ENCODE measurements around the gene KCNMA1. TPM values are rescaled to one million over a fixed set of nuclear protein-coding genes. Genes with fewer than 3 reads are reported as not detected.

Gene KCNMA1
- total RNA-seq, 4 donors from 2014 or later, result 68.4 to 170 (median 119) TPM

- Histone ChIP-seq H3K4me1 (peaks cover 0 to 30% (median 4%) of the 10 kb centered on the region in 4 donors), H3K4me3 (no peak overlapping the region), H3K27ac (peak overlapping the region in 3 of 4 donors; percentile 30 to 36 (median 34)), H3K36me3 (no peaks in the 10 kb centered on the region), H3K9me3 (no peaks in the 10 kb centered on the region), H3K27me3 (peaks cover 3% of the 10 kb centered on the region)
- in situ Hi-C loops (cut with MboI; ENCODE audit: low pct_ligation_motif_present in 1 of 4, low pct_unique_long_range_greater_than_20kb in 1 of 4, low sequenced_read_pairs in 3 of 4) (loop anchor here in 1 of 4 donors (25.0 kb wide), 1 partner anchor 217 kb away; no protein-coding TSS in a partner anchor), intact Hi-C loops (cut with DNase I; ENCODE audit: low total_unique reads) (no loop called here)
- no peak for DNase-seq
- TF ChIP-seq POLR2AphosphoS5 (IDR thresholded peaks at IDR 0.05) (no peak), POLR2A (IDR thresholded peaks at IDR 0.05) (no peak), CTCF (IDR thresholded peaks at IDR 0.05) (no peak), EP300 (IDR thresholded peaks at IDR 0.05; ENCODE audit: low read depth) (no peak)
- 74 to 77% methylated on average over 3 to 8 of the region's 8 CpGs for WGBS, 2 donors (ENCODE audit: low coverage in 1 of 2)
Observed at GRCh38 chr10:77628906-77629730, 8.5 kb downstream of the KCNMA1 start.

- Histone ChIP-seq H3K9me3 (no peaks in the 10 kb centered on the region), H3K27ac (peak overlapping the region in 2 of 4 donors; percentile 44 to 54), H3K36me3 (no peaks in the 10 kb centered on the region), H3K4me3 (no peak overlapping the region), H3K27me3 (no peaks in the 10 kb centered on the region), H3K4me1 (peaks cover 0 to 44% (median 6%) of the 10 kb centered on the region in 4 donors)
- in situ Hi-C loops (cut with MboI; ENCODE audit: low pct_ligation_motif_present in 1 of 4, low pct_unique_long_range_greater_than_20kb in 1 of 4, low sequenced_read_pairs in 3 of 4) (loop anchor here in 1 of 4 donors (25.0 kb wide), 1 partner anchor 214 kb away; no protein-coding TSS in a partner anchor), intact Hi-C loops (cut with DNase I; ENCODE audit: low total_unique reads) (no loop called here)
- DNase-seq, result no peak
- WGBS, 2 donors (ENCODE audit: low coverage in 1 of 2), result 60 to 70% methylated on average over 8 of the region's 8 CpGs
- TF ChIP-seq EP300 (IDR thresholded peaks at IDR 0.05; ENCODE audit: low read depth) (no peak), POLR2A (IDR thresholded peaks at IDR 0.05) (no peak), CTCF (IDR thresholded peaks at IDR 0.05) (no peak), POLR2AphosphoS5 (IDR thresholded peaks at IDR 0.05) (no peak)
Observed at GRCh38 chr10:77626266-77626935, 11.2 kb downstream of the KCNMA1 start.

- in situ Hi-C loops (cut with MboI; ENCODE audit: low pct_ligation_motif_present in 1 of 4, low pct_unique_long_range_greater_than_20kb in 1 of 4, low sequenced_read_pairs in 3 of 4), result loop anchor here in 1 of 4 donors (25.0 kb wide), 1 partner anchor 213 kb away; no protein-coding TSS in a partner anchor
- intact Hi-C loops (cut with DNase I; ENCODE audit: low total_unique reads), result no loop called here
- DNase-seq, result no peak
- no peaks in the 10 kb centered on the region for H3K36me3 ChIP-seq
- peak overlapping the region in 2 of 4 donors; percentile 44 to 54 for H3K27ac ChIP-seq
- 50 to 62% methylated on average over 3 of the region's 3 CpGs for WGBS, 2 donors (ENCODE audit: low coverage in 1 of 2)
- no peaks in the 10 kb centered on the region for H3K9me3 ChIP-seq
- no peak for TF ChIP-seq CTCF (IDR thresholded peaks at IDR 0.05)
- no peak for TF ChIP-seq POLR2AphosphoS5 (IDR thresholded peaks at IDR 0.05)
- TF ChIP-seq EP300 (IDR thresholded peaks at IDR 0.05; ENCODE audit: low read depth), result no peak
- TF ChIP-seq POLR2A (IDR thresholded peaks at IDR 0.05), result no peak
- H3K4me1 ChIP-seq, result peaks cover 0 to 38% (median 5%) of the 10 kb centered on the region in 4 donors
- no peaks in the 10 kb centered on the region for H3K27me3 ChIP-seq
- no peak overlapping the region for H3K4me3 ChIP-seq
Observed at GRCh38 chr10:77625379-77625778, 12.2 kb downstream of the KCNMA1 start.

- 28 to 39% methylated on average over 4 of the region's 4 CpGs for WGBS, 2 donors (ENCODE audit: low coverage in 1 of 2)
- H3K27me3 ChIP-seq, result no peaks in the 10 kb centered on the region
- intact Hi-C loops (cut with DNase I; ENCODE audit: low total_unique reads) (no loop called here), in situ Hi-C loops (cut with MboI; ENCODE audit: low pct_ligation_motif_present in 1 of 4, low pct_unique_long_range_greater_than_20kb in 1 of 4, low sequenced_read_pairs in 3 of 4) (no loop called here)
- DNase-seq, result no peak
- H3K4me1 ChIP-seq, result peaks cover 0 to 29% (median 2%) of the 10 kb centered on the region in 4 donors
- H3K4me3 ChIP-seq, result no peak overlapping the region
- TF ChIP-seq EP300 (IDR thresholded peaks at IDR 0.05; ENCODE audit: low read depth) (no peak), POLR2AphosphoS5 (IDR thresholded peaks at IDR 0.05) (no peak), POLR2A (IDR thresholded peaks at IDR 0.05) (no peak), CTCF (IDR thresholded peaks at IDR 0.05) (no peak)
- peak overlapping the region; percentile 15 to 67 (median 39) for H3K27ac ChIP-seq
- H3K9me3 ChIP-seq, result no peaks in the 10 kb centered on the region
- no peaks in the 10 kb centered on the region for H3K36me3 ChIP-seq
Observed at GRCh38 chr10:77622889-77623291, 14.7 kb downstream of the KCNMA1 start.
